ENCODE results near the gene CDKAL1.

Gene CDKAL1

GRCh38 chr6:20658516-20658915, 124.3 kb downstream of the CDKAL1 start:
- no peak overlapping the region for H3K4me3 ChIP-seq (ENCODE audit: low read depth, low read length)
- H3K27me3 ChIP-seq (ENCODE audit: control insufficient read depth, insufficient read depth, low read length): no peaks in the 10 kb centered on the region
- no peak overlapping the region for H3K9ac ChIP-seq
- H3K27ac ChIP-seq: no peak overlapping the region
- no peak overlapping the region for H2AFZ ChIP-seq
- H3K4me2 ChIP-seq (ENCODE audit: low read length): no peak overlapping the region
- no peaks in the 10 kb centered on the region for H3K9me3 ChIP-seq (ENCODE audit: control insufficient read depth, low read length)
- H3K79me2 ChIP-seq: peaks cover 3% of the 10 kb centered on the region
- TF ChIP-seq CTCF (IDR thresholded peaks at IDR 0.05): no peak
- H3K36me3 ChIP-seq (ENCODE audit: control insufficient read depth, insufficient read depth, low read length): no peaks in the 10 kb centered on the region
- H3K4me1 ChIP-seq: no peaks in the 10 kb centered on the region

GRCh38 chr6:20660534-20660933, 126.3 kb downstream of the CDKAL1 start:
- no peak overlapping the region for H3K27ac ChIP-seq
- H3K4me2 ChIP-seq (ENCODE audit: low read length): no peak overlapping the region
- no peak overlapping the region for H2AFZ ChIP-seq
- H3K27me3 ChIP-seq (ENCODE audit: control insufficient read depth, insufficient read depth, low read length): no peaks in the 10 kb centered on the region
- no peaks in the 10 kb centered on the region for H3K9me3 ChIP-seq (ENCODE audit: control insufficient read depth, low read length)
- no peak overlapping the region for H3K9ac ChIP-seq
- no peak overlapping the region for H3K4me3 ChIP-seq (ENCODE audit: low read depth, low read length)
- no peaks in the 10 kb centered on the region for H3K79me2 ChIP-seq
- H3K4me1 ChIP-seq: no peaks in the 10 kb centered on the region
- H3K36me3 ChIP-seq (ENCODE audit: control insufficient read depth, insufficient read depth, low read length): no peaks in the 10 kb centered on the region
- TF ChIP-seq CTCF (IDR thresholded peaks at IDR 0.05): no peak

- no peak overlapping the region for H3K4me3 ChIP-seq (ENCODE audit: low read depth, low read length)
- H2AFZ ChIP-seq: no peak overlapping the region
- TF ChIP-seq CTCF (IDR thresholded peaks at IDR 0.05): no peak
- no peaks in the 10 kb centered on the region for H3K79me2 ChIP-seq
- no peaks in the 10 kb centered on the region for H3K9me3 ChIP-seq (ENCODE audit: control insufficient read depth, low read length)
- no peak overlapping the region for H3K9ac ChIP-seq
- H3K4me1 ChIP-seq: no peaks in the 10 kb centered on the region
- H3K36me3 ChIP-seq (ENCODE audit: control insufficient read depth, insufficient read depth, low read length): no peaks in the 10 kb centered on the region
- no peak overlapping the region for H3K27ac ChIP-seq
- no peak overlapping the region for H3K4me2 ChIP-seq (ENCODE audit: low read length)
- no peaks in the 10 kb centered on the region for H3K27me3 ChIP-seq (ENCODE audit: control insufficient read depth, insufficient read depth, low read length)
These were observed 127.5 kb downstream of the CDKAL1 start for GRCh38 chr6:20661721-20662120.

GRCh38 chr6:20664250-20664649, 130.0 kb downstream of the CDKAL1 start:
- Histone ChIP-seq H3K27ac (no peak overlapping the region), H3K4me2 (ENCODE audit: low read length) (no peak overlapping the region), H2AFZ (no peak overlapping the region), H3K9me3 (ENCODE audit: control insufficient read depth, low read length) (no peaks in the 10 kb centered on the region), H3K36me3 (ENCODE audit: control insufficient read depth, insufficient read depth, low read length) (no peaks in the 10 kb centered on the region), H3K4me1 (no peaks in the 10 kb centered on the region), H3K4me3 (ENCODE audit: low read depth, low read length) (no peak overlapping the region), H3K9ac (no peak overlapping the region), H3K27me3 (ENCODE audit: control insufficient read depth, insufficient read depth, low read length) (no peaks in the 10 kb centered on the region), H3K79me2 (no peaks in the 10 kb centered on the region)
- TF ChIP-seq CTCF (IDR thresholded peaks at IDR 0.05): no peak

GRCh38 chr6:20665290-20665689, 131.0 kb downstream of the CDKAL1 start:
- Histone ChIP-seq H3K9me3 (ENCODE audit: control insufficient read depth, low read length) (no peaks in the 10 kb centered on the region), H3K4me2 (ENCODE audit: low read length) (no peak overlapping the region), H3K36me3 (ENCODE audit: control insufficient read depth, insufficient read depth, low read length) (no peaks in the 10 kb centered on the region), H3K4me1 (no peaks in the 10 kb centered on the region), H2AFZ (no peak overlapping the region), H3K9ac (no peak overlapping the region), H3K79me2 (no peaks in the 10 kb centered on the region), H3K27me3 (ENCODE audit: control insufficient read depth, insufficient read depth, low read length) (no peaks in the 10 kb centered on the region), H3K4me3 (ENCODE audit: low read depth, low read length) (no peak overlapping the region), H3K27ac (no peak overlapping the region)
- no peak for TF ChIP-seq CTCF (IDR thresholded peaks at IDR 0.05)

All from parathyroid adenoma (tissue), 2 donors.